GM12878 (cell line): ENCODE data around the gene GGACT. TPM values are rescaled to one million over a fixed set of nuclear protein-coding genes. Genes with fewer than 3 reads are reported as not detected.

Experiments used
- ATAC-seq: fragments of 200-7000 bp; cut with Tn5 transposase; 3 replicates; pipeline ENCODE4 v1.9.1; 2020; ENCODE audit warnings: mild to moderate bottlenecking, moderate library complexity
- BruUV-seq: library from RNA; stranded (reverse); fragments of 400-500 nt; replicated peaks from 2 replicates; lab custom pipeline; 2021; lab: Mats Ljungman, UMichigan
- CTCF ChIA-PET: fragments of 300-600 bp; sonication (Branson Sonifier 250); formaldehyde crosslinking; extraction: SDS; loops from one replicate; lab custom pipeline; 2021; ENCODE audit warnings: inconsistent platforms; lab: Yijun Ruan, JAX
- POLR2A ChIA-PET: fragments of 350-600 bp; formaldehyde crosslinking; extraction: SDS; loops from one replicate; lab custom pipeline; 2021; ENCODE audit warnings: inconsistent platforms; lab: Charles Lee
- RAD21 ChIA-PET: fragments of 300-600 bp; sonication (Branson Sonifier 250); formaldehyde crosslinking; loops from one replicate; lab custom pipeline; 2023; ENCODE audit warnings: antibody characterized with exemption; ENCODE audit not compliant: unreplicated experiment; lab: Charles Lee
- SMC1A ChIA-PET: fragments of 300-600 bp; sonication (Branson Sonifier 250); formaldehyde crosslinking; loops from one replicate; lab custom pipeline; 2023; ENCODE audit not compliant: unreplicated experiment, uncharacterized antibody; lab: Charles Lee
- DNase-seq: peaks from one replicate; pipeline ENCODE4 v3.0.0-alpha.2; 2011; ENCODE audit warnings: low read depth, low spot score
- FAIRE-seq: peaks from 3 replicates; lab custom pipeline; 2011; peaks lifted over from hg19 to GRCh38; lab: Jason Lieb, UNC
- H2AFZ ChIP-seq: 2 replicates; pipeline ENCODE4 v1.6.0; 2011; ENCODE audit warnings: low read depth, low read length, control low read depth; ENCODE audit not compliant: control insufficient read depth
- H3K27ac ChIP-seq: 2 replicates; pipeline ENCODE4 v1.5.1; 2011; ENCODE audit warnings: control low read depth; ENCODE audit not compliant: control insufficient read depth, insufficient read depth
- H3K27me3 ChIP-seq, 2 experiments: replicated peaks in 1 of 2; 2 replicates each; pipeline versions ENCODE4 v1.6.0 to v1.6.1; 2011; ENCODE audit warnings: low read length in 1 of 2; ENCODE audit not compliant: control insufficient read depth in 2 of 2, insufficient read depth in 2 of 2
- H3K36me3 ChIP-seq, 2 experiments: 2 replicates each; pipeline ENCODE4 v1.5.1; 2011; ENCODE audit warnings: low read length in 1 of 2; ENCODE audit not compliant: control insufficient read depth in 2 of 2, insufficient read depth in 2 of 2
- H3K4me1 ChIP-seq: 2 replicates; pipeline ENCODE4 v1.6.1; 2011; ENCODE audit warnings: mild to moderate bottlenecking, low read length, moderate library complexity, mixed read lengths; ENCODE audit not compliant: control insufficient read depth, insufficient read depth
- H3K4me2 ChIP-seq: 2 replicates; pipeline ENCODE4 v1.6.0; 2011; ENCODE audit warnings: control low read depth; ENCODE audit not compliant: control insufficient read depth, insufficient read depth
- H3K4me3 ChIP-seq: fragments of 200-600 bp; sonication (generic); 2 replicates; pipeline ENCODE4 v1.5.1; 2016
- H3K79me2 ChIP-seq: 2 replicates; pipeline ENCODE4 v1.6.0; 2011; ENCODE audit warnings: low read length; ENCODE audit not compliant: control insufficient read depth, insufficient read depth
- H3K9ac ChIP-seq: 2 replicates; pipeline ENCODE4 v1.8.0; 2011; ENCODE audit warnings: low read length, control low read depth, mixed read lengths; ENCODE audit not compliant: control insufficient read depth, insufficient read depth
- H3K9me3 ChIP-seq: replicated peaks from 3 replicates; pipeline ENCODE4 v1.5.1; 2011; ENCODE audit warnings: mild to moderate bottlenecking, low read length; ENCODE audit not compliant: control insufficient read depth, insufficient read depth
- H4K20me1 ChIP-seq: 2 replicates; pipeline ENCODE4 v1.6.0; 2011; ENCODE audit not compliant: control insufficient read depth, insufficient read depth
- ATF7 ChIP-seq: fragments of 450-650 bp; IDR thresholded peaks from 2 replicates; pipeline ENCODE4 v1.6.1; 2016; ENCODE audit warnings: low read depth, mild to moderate bottlenecking
- CEBPB ChIP-seq, 2 experiments: fragments of 150-350 bp in 1 of 2; IDR thresholded peaks; 2 replicates each; pipeline ENCODE4 v1.6.1; 2012 to 2014; ENCODE audit warnings: low read depth in 2 of 2, low read length in 2 of 2, borderline replicate concordance in 1 of 2, inconsistent platforms in 1 of 2
- CREB1 ChIP-seq: IDR thresholded peaks from 2 replicates; pipeline ENCODE4 v1.6.1; 2012; ENCODE audit warnings: low read depth, mild to moderate bottlenecking, inconsistent platforms
- EGR1 ChIP-seq, 2 experiments: IDR thresholded peaks; 1 replicate in 1 of 2; 2 replicates in 1 of 2; pipeline ENCODE4 v1.6.1; 2011 to 2012; ENCODE audit warnings: low read depth in 2 of 2, low read length in 2 of 2, borderline replicate concordance in 1 of 2, mild to moderate bottlenecking in 1 of 2, moderate library complexity in 1 of 2
- ETV6 ChIP-seq, 2 experiments: fragments of 450-650 bp in 1 of 2; IDR thresholded peaks in 1 of 2; conservative IDR thresholded peaks in 1 of 2; 2 replicates each; pipeline ENCODE4 v1.6.1; 2014; ENCODE audit warnings: antibody characterized with exemption in 1 of 2, borderline replicate concordance in 1 of 2, low read depth in 1 of 2, mild to moderate bottlenecking in 1 of 2, moderate library complexity in 1 of 2
- MEF2A ChIP-seq: IDR thresholded peaks from 2 replicates; pipeline ENCODE4 v1.6.1; 2011; ENCODE audit warnings: low read depth, mild to moderate bottlenecking, low read length, moderate library complexity; ENCODE audit not compliant: insufficient read depth
- MXI1 ChIP-seq: fragments of 150-350 bp; IDR thresholded peaks from 2 replicates; pipeline ENCODE4 v1.6.1; 2011; ENCODE audit warnings: low read depth, mild to moderate bottlenecking, inconsistent platforms, low read length, improper control_type of control experiment
- NFYB ChIP-seq: IDR thresholded peaks from 2 replicates; pipeline ENCODE4 v1.6.1; 2011; ENCODE audit warnings: low read depth, mild to moderate bottlenecking, low read length, improper control_type of control experiment, moderate library complexity; ENCODE audit not compliant: insufficient read depth
- NR2C2 ChIP-seq: IDR thresholded peaks from 2 replicates; pipeline ENCODE4 v1.6.1; 2011; ENCODE audit warnings: borderline replicate concordance, low read depth; ENCODE audit not compliant: control insufficient read depth, insufficient read length
- NR2F1 ChIP-seq: fragments of 450-650 bp; conservative IDR thresholded peaks from 2 replicates; pipeline ENCODE4 v1.6.1; 2017; ENCODE audit warnings: mild to moderate bottlenecking
- RUNX3 ChIP-seq: IDR thresholded peaks from 2 replicates; pipeline ENCODE4 v1.6.1; 2012; ENCODE audit warnings: low read length, inconsistent platforms
- TCF12 ChIP-seq: IDR thresholded peaks from 2 replicates; pipeline ENCODE4 v1.6.1; 2011; ENCODE audit warnings: low read depth, mild to moderate bottlenecking, low read length
- ZSCAN29 ChIP-seq: fragments of 450-650 bp; IDR thresholded peaks from 2 replicates; pipeline ENCODE4 v1.6.1; 2017; ENCODE audit warnings: mild to moderate bottlenecking, moderate library complexity
- WGBS: methylation state at CpG from one replicate; pipeline ENCODE4 v1.1.6; 2016; ENCODE audit warnings: low lambda C conversion rate; ENCODE audit not compliant: insufficient replicate concordance, insufficient coverage; ENCODE audit errors: missing lambda C conversion rate; 5-methylcytosine and 5-hydroxymethylcytosine counted together
- in situ Hi-C: fragments of 300-500 bp; cut with MboI; formaldehyde crosslinking; loops from 9 replicates; pipeline ENCODE4 v1.14.3; 2018; ENCODE audit warnings: mixed read lengths
- intact Hi-C: fragments of 100-400 bp; cut with micrococcal nuclease; formaldehyde crosslinking; loops from one replicate; pipeline ENCODE4 v1.14.2; 2022; ENCODE audit not compliant: unreplicated experiment
- polyA plus RNA-seq, 11 experiments: library from polyadenylated mRNA; depleted of rRNA in 4 of 11; unstranded in 6 of 11; stranded (reverse) in 5 of 11; fragments of >200 nt; fragmentation: Nextera tagmentation in 4 of 11; fragmentation: Illumina TruSeq in 1 of 11; extraction: Ambion mirVana in 4 of 11; extraction: Trizol in 1 of 11; gene quantifications; 1 replicate in 1 of 11; 2 replicates in 10 of 11; pipeline versions ENCODE4 v1.2.1 to v1.2.3, GENCODE V29; 2011 to 2016; ENCODE audit warnings: inconsistent platforms in 2 of 11, missing spikeins in 2 of 11, low read depth in 1 of 11
- total RNA-seq, 4 experiments: library from RNA; depleted of rRNA in 3 of 4; stranded (reverse); fragments of >200 nt in 3 of 4; fragmentation: Illumina TruSeq in 1 of 4; extraction: Trizol in 1 of 4; gene quantifications; 2 replicates each; pipeline versions ENCODE4 v1.2.1 to v1.2.3, GENCODE V29; 2013 to 2021

The GGACT gene
- total and polyA plus RNA-seq, 10 of the 15 experiments (the other 5 are each of a cell fraction or from before 2014, with no cell fraction given) = 0.61 to 8.8 (median 4.2) TPM

- TF ChIP-seq NFYB = no peak
- TF ChIP-seq TCF12 = no peak
- no peak for TF ChIP-seq NR2C2
- TF ChIP-seq CREB1 = no peak
- no peak for TF ChIP-seq ZSCAN29
Measured at GRCh38 chr13:100563779-100564178, 24.8 kb downstream of the GGACT start (continued).

GRCh38 chr13:100561599-100562204 is 26.9 kb downstream of the GGACT start:
- H3K9me3 ChIP-seq = no peaks in the 10 kb centered on the region
- intact Hi-C loops (no loop called here), in situ Hi-C loops (no loop called here)
- ChIA-PET POLR2A (no interaction called here), RAD21 (no interaction called here), SMC1A (no interaction called here), CTCF (interaction anchor here (3.8 kb wide), 1 partner anchor 11 kb away, joined by 15 read pairs; no protein-coding TSS in a partner anchor)
- no peak for ATAC-seq
- H3K27me3 ChIP-seq = no peaks in the 10 kb centered on the region
- WGBS = 55% methylated on average over 7 of the region's 7 CpGs
- no peaks in the 10 kb centered on the region for H3K4me1 ChIP-seq
- DNase-seq = no peak
- H3K79me2 ChIP-seq = no peaks in the 10 kb centered on the region
- H3K27ac ChIP-seq = no peak overlapping the region
- H3K4me2 ChIP-seq = no peak overlapping the region
- H4K20me1 ChIP-seq = no peaks in the 10 kb centered on the region
- H3K36me3 ChIP-seq = no peaks in the 10 kb centered on the region
- FAIRE-seq = no peak
- H2AFZ ChIP-seq = no peak overlapping the region
- no peak overlapping the region for H3K4me3 ChIP-seq
- TF ChIP-seq ATF7 (no peak), EGR1 (IDR thresholded peaks at IDR 0.05; ENCODE audit: borderline replicate concordance in 1 of 2, low read depth in 2 of 2, low read length in 2 of 2) (no peak), CEBPB (IDR thresholded peaks at IDR 0.05; ENCODE audit: borderline replicate concordance in 1 of 2, low read depth in 2 of 2, low read length in 2 of 2) (no peak), MXI1 (no peak), RUNX3 (no peak), ZSCAN29 (no peak), NR2F1 (no peak), ETV6 (conservative IDR thresholded peaks at IDR 0.05 in 1 of 2, IDR thresholded peaks at IDR 0.05 in 1 of 2; ENCODE audit: borderline replicate concordance in 1 of 2, low read depth in 1 of 2) (no peak), MEF2A (no peak)
- no TSS peak for BruUV-seq
- H3K9ac ChIP-seq = no peak overlapping the region
